Endometrial microvascular endothelial cells (primary cell): ENCODE measurements around the gene COPG2. TPM values are rescaled to one million over a fixed set of nuclear protein-coding genes. Genes with fewer than 3 reads are reported as not detected.
"Not testable (repeated sequence)": the region's sequence is repeated elsewhere in the genome, so short reads cannot be mapped to it uniquely, and the experiment has no call there.

Experiments
- in situ Hi-C: cut with HindIII; loops from 2 replicates; pipeline ENCODE4 v1.10.0; 2017; ENCODE audit warnings: low sequenced_read_pairs, low pct_unique_long_range_greater_than_20kb; ENCODE audit errors: inconsistent ontology term
- total RNA-seq: library from RNA; depleted of rRNA; stranded (reverse); fragments of >200 nt; gene quantifications from one replicate; pipeline ENCODE4 v1.2.3, GENCODE V29; 2015; ENCODE audit errors: inconsistent ontology term

COPG2 gene
- total RNA-seq, 1 donor from 2014 or later: 13.8 TPM

DNA sequence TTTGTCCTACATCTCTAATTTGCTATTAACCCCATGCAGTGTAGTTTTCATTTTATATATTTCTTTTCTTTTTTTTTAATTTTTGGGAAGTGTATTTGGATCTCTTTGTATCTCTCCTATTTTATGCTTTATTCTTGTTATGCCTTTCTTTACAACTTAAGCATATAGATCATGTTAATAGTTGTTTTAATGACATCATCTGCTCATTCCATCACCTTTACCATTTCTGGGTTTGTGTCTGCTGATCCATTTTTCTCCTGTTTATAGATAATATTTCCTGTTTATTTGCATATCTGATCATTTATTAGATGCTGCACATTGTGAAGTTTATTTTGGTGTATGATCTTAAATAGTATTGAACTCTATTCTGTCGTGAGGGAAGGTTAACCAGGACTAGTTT lies 13.7 kb downstream of the COPG2 start:
- in situ Hi-C loops: no loop called here

DNA sequence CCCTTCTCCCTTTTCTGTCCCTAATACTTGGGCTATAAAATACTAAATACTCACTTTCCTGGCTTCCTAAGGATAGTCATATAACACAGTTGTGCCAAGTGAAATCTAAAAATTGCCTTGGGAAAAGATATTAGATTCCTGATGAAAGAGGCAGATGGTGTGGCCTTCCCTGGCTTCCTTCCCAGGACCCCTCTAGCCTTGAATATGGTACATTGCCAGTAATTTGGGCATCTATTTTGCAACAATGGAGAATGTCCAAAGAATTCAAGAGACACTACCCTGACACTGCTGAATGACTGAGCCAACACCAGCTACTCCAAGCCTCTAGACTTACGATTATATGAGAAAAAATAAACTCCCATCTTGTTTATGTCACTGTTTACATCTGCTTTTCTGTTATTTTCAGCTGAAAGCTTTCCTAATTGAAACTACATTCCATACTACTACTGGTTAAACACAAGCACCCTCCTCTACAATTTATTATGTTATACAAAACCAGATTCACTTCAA lies 17.9 kb downstream of the COPG2 start:
- in situ Hi-C loops: no loop called here

DNA sequence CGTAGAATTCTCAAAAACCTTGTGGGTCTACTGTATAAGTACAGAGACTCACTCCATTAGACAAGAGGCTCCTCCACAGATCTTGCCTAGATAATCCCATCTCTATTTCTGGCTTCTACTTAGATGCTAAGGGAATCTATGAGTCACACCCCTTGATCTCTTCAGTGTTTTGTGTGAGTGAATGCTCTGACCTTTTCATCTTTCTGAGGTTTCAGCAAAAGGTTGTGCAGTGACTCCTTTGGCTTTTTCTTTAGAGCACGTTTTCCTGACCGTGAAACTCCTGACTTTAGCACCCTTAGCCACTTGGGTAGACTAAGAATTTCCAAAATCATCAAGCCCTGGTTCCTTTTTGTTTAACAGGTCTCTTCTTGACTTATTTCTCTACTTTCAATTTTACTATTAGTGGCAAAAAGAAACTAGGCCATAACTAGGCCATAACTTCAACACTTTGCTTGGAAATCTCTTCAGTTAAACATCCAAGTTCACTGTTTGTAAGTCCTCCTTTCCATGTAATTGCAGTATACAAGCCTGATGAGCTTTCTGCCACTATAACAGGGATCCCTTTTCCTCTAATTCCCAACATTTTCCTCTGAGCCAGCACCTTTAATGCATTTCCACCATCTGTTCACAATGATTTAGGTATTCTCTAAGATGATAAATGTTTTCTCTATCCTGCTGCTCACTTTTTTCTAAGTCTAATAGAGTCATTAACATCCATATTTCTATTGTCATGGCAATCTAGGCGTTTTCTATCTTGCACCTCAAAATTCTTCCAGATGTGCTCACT lies 19.4 kb downstream of the COPG2 start:
- in situ Hi-C loops: no loop called here

DNA sequence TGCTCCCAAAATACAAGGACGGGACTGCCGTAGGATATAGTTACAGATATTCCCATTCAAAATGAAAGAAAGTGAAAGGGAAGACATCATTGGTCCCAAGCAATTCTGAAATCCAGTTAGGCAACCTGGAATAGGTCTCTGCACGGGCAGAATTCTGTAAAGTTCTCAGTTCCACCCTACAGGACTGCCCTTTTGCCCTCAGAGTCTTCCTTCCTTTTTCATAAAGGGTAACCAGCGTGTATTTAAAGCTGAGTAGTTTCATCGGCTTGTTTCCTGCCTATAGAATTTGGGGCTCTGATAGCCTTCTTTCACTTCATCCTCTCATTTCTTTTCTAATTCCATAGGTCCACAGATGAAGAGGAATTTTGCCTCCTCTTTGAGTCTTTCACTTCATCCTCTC lies 20.0 kb downstream of the COPG2 start:
- in situ Hi-C loops: no loop called here

DNA sequence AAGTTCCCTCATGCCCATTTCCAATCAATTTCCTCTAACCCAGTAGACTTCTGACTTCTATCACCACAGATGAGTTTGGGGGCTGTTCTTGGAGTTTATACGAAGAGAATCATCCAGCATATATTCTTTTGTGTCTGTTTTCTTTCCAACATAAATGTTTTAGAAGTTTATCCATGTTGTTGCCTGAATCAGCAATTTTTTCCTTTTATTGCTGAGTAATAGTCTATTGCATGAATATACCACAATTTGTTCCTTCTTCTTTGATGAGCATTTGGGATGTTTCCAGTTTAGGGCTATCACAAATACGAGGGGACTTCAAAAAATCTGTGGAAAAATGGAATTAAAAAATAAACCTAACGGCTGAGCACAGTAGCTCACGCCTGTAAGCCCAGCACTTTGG lies 26.2 kb downstream of the COPG2 start:
- in situ Hi-C loops: no loop called here

DNA sequence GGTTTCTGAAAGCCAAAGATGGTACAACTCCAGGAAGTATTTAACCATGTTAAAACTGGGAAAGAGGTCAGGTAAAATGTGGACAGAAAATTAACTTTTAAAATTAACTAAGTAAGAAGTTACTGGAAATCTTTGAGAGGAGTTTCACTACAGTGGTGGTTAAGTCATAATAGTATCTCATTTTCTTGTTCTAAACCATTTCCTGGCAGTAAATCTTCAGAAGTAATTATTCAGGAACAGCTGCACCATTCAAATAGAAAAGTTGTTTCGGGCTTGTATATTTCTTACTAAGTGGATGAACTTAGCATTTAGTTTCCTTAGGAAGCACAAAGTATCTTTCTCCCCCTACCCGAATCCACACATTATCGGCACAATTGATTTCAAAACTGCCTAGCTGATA lies 27.1 kb downstream of the COPG2 start:
- in situ Hi-C loops: no loop called here

DNA sequence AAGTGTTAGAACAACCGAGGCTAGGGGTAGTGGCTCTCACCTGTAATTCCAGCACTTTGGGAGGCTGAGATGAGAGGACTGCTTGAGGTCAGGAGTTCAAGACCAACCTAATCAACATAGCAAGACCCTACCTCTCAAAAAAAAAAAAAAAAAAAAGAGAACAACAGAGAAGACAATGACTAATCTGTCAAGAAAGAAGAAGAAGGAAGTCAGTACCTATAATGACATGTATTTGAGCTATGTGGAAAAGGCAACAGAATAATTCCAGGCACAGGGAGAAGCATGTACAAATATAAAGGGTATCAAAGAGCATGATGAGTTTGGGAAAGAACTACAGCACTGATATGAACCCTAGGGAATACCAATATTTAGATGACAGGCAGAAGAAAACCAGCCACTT lies 27.5 kb downstream of the COPG2 start:
- in situ Hi-C loops: no loop called here

DNA sequence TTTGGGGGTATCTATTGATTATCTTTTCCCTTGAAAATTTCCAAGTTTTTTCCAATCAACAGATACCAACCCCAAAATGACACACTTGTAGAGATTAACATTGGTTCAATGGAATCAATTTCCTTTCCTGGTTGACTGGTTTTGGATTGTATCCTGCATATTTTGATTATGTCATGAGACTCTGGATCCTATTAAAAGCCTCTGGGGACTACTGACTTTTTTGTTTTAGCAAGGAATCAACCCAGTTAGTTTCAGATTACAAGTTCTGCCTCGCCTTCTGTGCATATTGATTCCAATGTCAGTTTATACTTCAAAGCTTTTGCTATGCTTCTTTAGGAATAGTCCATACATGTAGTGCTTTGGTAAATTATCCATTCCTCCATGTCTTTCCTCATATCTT lies 29.2 kb downstream of the COPG2 start:
- in situ Hi-C loops: no loop called here

DNA sequence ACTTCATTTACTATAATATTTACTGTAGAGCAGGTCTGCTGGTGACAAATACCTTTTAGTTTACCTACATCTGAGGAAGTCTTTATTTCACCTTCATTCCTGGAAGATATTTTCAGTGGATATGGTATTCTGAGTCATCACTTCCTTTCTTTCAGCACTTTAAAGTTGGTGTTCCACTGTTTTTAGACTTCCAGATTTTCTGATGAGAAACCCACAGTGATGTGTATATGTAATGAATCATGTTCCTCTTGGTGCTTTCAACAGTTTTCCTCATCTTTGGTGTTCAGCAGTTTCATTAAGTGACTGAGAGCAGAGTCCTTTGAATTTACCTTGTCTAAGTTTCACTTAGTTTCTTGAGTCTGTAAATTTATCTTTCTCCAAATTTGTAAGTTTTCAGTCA lies 36.4 kb downstream of the COPG2 start:
- in situ Hi-C loops: no loop called here

DNA sequence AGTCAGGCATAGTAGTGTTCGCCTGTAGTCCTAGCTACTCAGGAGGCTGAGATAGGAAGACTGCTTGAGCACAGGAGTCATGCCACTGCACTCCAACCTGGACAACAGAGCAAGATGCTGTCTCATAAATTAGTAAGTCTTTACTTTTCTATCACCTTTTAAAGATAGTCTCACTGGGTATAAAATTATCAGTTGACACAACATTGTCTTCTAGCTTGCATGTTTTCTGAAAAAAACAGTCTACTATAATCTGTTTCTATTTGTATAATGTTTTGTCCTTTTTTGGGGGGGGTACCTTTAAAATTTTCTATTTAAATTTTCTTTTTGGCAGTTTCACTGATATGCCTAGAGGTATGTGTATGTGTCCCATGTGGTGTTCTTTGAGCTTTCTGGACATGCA lies 39.6 kb downstream of the COPG2 start:
- in situ Hi-C loops: no loop called here

DNA sequence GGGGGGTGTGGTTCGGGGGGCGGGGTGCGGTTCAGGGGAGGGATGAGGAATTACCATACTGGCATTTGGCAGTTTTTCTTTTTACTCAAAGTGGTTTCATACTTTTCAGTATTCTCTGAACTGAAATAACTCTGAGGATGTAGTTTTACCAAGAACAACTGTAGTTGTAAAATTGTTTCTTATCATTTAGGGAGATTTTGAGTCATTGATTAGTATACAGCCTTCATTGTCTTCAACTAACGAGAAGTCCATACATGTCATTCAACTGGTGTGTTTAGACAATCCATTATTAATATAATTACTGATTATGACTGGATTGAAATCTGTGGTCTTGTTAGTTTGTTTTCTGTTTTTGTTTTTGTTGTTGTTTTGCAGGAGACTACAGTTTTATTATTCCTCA lies 40.8 kb downstream of the COPG2 start:
- in situ Hi-C loops: no loop called here

DNA sequence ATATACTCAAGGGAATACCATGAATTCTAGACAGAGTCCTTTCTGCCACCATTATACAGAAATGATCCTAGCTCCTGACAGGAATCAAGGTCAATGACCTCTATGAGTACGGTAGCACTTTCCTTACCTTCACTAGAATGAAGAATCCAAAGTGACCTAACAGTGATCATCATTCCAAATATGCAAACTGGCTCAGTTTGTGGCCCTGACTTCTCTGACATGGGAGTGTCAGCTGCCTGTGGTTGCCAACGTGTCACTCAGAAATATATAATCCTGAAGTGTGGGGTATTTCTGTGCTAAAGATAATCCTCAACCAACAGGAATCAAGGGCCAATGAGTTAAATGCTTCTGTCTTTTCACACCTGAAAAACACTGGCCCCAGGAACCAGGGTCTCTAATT lies 45.7 kb downstream of the COPG2 start:
- in situ Hi-C loops: no loop called here

DNA sequence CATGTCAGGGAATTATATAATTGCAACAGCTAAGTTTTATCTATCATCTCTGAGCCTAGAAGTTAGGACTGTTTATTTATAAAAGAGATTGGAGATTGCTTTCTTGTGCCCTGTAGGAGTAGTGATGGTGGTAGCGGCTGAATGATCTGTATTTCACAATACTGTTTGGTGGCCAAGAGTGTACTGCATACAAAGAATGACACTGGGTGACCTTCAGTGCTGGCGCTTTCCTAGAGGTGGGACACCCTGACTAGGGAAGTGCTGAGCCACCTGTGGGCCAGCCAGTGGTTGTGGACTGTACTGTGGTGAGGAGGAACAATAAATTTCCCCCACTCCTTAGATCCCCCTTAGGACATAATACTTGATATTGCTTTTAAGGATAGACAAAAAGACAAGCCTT lies 53.0 kb downstream of the COPG2 start:
- in situ Hi-C loops: no loop called here

DNA sequence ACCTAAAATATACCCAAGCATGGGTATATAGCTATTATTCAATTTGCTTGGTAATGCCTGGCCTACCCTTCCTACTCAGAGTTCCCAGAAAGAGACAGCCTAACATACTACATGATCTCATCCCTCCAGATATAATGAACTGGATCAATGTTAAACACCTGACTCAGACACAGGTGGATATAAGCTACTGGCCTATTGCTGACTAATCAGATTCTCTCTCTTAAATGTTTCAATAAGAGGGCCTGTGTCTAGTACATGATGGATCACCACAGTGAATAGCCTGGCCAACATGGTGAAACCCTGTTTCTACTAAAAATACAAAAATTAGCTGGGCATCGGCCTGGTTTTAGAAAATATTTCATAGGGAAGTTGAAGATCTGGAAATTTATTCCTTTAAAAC lies 54.1 kb downstream of the COPG2 start:
- in situ Hi-C loops: no loop called here

DNA sequence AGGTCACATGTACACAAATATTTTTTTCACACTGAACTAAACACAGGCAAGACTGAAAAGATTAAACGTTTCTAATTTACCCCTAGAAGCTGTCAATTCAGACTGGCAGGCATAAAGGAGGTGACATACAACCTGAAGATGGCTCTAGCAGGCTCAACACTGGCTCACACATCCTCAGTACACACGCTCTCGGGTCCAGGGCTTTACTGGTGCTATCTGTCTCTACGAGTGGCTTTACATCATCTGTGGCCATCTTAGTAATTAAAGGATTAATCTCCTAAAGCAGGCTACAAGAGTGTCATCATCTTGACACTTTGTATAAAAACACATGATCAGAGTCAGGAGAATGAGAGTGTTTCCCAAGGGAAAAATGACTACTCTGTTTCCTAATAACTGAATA lies 57.3 kb downstream of the COPG2 start:
- in situ Hi-C loops: no loop called here

DNA sequence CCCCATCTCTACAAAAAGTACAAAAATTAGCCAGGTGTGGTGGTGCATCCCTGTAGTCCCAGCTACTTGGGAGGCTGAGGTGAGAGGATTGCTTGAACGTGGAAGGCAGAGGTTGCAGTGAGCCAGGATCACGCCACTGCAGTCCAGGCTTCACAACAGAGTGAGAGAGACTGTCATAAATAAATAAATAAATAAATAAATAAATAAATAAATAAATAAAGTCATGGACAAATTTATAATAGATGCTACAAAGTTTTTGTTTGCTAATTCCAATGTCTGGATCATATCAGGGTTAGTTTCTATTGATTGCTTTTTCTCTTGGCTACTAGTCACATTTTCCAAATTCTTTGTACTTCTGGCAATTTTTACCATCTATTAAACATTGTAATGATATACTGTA lies 61.5 kb downstream of the COPG2 start:
- in situ Hi-C loops: not testable (repeated sequence)

DNA sequence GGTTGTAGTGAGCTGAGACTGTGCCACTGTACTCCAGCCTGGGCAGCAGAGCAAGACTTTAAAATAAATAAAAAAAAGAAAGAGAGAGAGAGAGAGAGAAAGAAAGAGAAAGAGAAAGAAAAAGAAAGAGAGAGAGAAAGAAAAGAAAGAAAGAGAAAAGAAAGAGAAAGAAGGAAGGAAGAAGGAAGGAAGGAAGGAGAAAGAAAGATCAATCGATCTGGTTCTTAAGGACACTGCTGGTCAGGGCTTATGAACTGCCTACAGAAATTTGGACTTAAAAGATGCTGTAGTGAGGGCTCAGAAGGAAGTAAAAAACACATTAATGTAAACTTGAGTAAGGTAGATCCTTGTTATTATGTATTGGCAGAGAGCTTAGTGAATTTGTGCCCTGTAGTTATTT lies 62.4 kb downstream of the COPG2 start:
- in situ Hi-C loops: no loop called here

DNA sequence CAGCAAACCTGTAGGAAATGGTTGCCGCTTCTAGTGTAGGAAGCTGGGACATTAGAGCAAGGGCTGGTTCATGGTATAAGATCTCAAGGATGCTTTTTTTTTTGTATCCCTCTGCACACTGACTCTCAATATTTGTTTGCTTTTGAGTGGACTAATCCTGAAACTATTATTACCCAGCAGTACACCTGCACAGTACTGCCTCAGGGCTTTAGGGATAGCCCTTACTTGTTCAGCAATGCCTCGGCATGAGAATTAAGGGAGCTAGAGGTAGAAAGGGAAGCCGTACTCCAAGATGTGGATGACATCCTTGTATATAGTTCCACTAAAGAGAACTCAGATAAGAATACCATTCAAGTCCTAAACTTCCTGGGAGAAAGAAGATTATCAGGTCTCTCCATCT lies 70.5 kb downstream of the COPG2 start:
- in situ Hi-C loops: no loop called here

DNA sequence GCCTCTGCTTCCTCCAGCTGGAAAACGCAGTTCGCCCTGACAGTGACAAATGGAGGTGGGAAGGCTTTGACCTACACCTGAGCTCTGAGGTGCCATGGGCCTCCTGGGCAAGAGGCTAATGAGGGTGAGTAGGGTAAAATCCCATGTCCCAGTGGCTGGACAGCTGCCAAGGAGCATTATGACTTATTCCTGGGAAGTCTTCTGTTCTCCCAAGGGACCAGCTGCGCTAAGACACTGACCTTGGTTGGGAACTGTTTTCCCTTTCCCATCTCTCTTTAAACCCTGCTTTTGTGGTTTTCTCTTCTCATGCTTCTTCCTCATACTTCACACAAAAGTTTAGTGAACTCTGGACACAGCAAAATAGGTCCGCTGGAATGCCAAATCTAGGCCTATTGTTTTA lies 72.6 kb downstream of the COPG2 start:
- in situ Hi-C loops: no loop called here

DNA sequence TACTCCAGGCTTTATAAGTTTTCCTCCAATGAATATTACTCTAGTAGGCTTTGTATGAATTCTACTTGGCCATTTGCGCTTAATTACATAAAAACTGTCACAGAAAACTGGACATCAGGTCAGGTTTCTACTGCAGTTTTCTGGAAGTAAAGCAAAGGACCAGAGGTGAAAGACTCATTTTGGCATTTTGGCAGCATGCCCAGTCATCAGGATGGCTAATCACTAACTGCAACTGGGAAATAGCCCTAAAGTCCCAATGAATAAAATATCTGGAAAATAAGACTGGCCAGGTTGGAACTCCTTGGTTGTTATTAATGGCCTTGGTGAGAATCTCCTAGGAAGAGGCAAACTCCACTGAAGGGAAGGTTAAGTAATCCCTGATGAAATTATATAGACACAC lies 75.5 kb downstream of the COPG2 start:
- in situ Hi-C loops: no loop called here

DNA sequence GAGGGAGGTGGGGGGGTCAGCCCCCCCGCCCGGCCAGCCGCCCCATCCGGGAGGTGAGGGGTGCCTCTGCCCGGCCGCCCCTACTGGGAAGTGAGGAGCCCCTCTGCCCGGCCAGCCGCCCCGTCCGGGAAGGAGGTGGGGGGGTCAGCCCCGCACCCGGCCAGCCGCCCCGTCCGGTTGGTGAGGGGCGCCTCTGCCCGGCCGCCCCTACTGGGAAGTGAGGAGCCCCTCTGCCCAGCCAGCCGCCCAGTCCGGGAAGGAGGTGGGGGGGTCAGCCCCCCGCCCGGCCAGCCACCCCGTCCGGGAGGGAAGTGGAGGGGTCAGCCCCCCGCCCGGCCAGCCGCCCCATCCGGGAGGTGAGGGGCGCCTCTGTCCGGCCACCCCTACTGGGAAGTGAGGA lies 77.1 kb downstream of the COPG2 start:
- in situ Hi-C loops: not testable (repeated sequence)
